ENCODE measurements around the gene LVRN. TPM values are rescaled to one million over a fixed set of nuclear protein-coding genes. Genes with fewer than 3 reads are reported as not detected.

LVRN gene
- total RNA-seq, 1 experiment from 2014 or later: 1.9 TPM

- DNase-seq (ENCODE audit: low read depth, low spot score): no peak
- Histone ChIP-seq H4K20me1 (ENCODE audit: insufficient read depth) (no peaks in the 10 kb centered on the region), H2AFZ (ENCODE audit: low read depth, low read length, poor library complexity, severe bottlenecking) (no peak overlapping the region), H3K27ac (ENCODE audit: low read depth, low read length) (no peak overlapping the region), H3K4me2 (ENCODE audit: low read length) (no peak overlapping the region), H3K79me2 (ENCODE audit: insufficient read depth, low read length) (no peaks in the 10 kb centered on the region), H3K36me3 (ENCODE audit: control insufficient read depth in 1 of 2, insufficient read depth in 2 of 2, low read length in 2 of 2) (no peaks in the 10 kb centered on the region), H3K9ac (ENCODE audit: low read length) (no peak overlapping the region), H3K27me3 (ENCODE audit: insufficient read depth, low read length) (no peaks in the 10 kb centered on the region), H3K9me3 (ENCODE audit: control insufficient read depth in 1 of 2, insufficient read depth in 1 of 2, low read depth in 1 of 2, low read length in 2 of 2) (no peaks in the 10 kb centered on the region), H3K4me1 (ENCODE audit: control insufficient read depth in 1 of 2, insufficient read depth in 2 of 2, low read length in 2 of 2) (peaks cover 8 to 38% of the 10 kb centered on the region in 2 experiments), H3K4me3 (replicated peaks in 1 of 2; ENCODE audit: low read depth in 1 of 2, low read length in 2 of 2) (no peak overlapping the region), H3K9me2 (ENCODE audit: insufficient read depth) (no peaks in the 10 kb centered on the region)
- POLR2A ChIA-PET: no interaction called here
- CTCF ChIA-PET: no interaction called here
- TF ChIP-seq FOSL1 (IDR thresholded peaks at IDR 0.05; ENCODE audit: low read depth) (no peak), CTCF (IDR thresholded peaks at IDR 0.05 in 2 of 3, conservative IDR thresholded peaks at IDR 0.05 in 1 of 3; ENCODE audit: borderline replicate concordance in 1 of 3, insufficient read depth in 1 of 3, low read depth in 2 of 3, low read length in 2 of 3) (no peak), ATF3 (IDR thresholded peaks at IDR 0.05) (no peak), ZNF274 (IDR thresholded peaks at IDR 0.05; ENCODE audit: low read depth, low read length) (no peak), SRF (IDR thresholded peaks at IDR 0.05; ENCODE audit: low read depth) (no peak), POLR2A (IDR thresholded peaks at IDR 0.05; ENCODE audit: borderline replicate concordance, extremely low read depth, insufficient read depth, insufficient read length) (no peak), SP1 (IDR thresholded peaks at IDR 0.05; ENCODE audit: low read depth) (no peak), CBX3 (IDR thresholded peaks at IDR 0.05; ENCODE audit: low read depth) (no peak), EGR1 (IDR thresholded peaks at IDR 0.05; ENCODE audit: low read depth) (no peak), TCF7L2 (IDR thresholded peaks at IDR 0.05; ENCODE audit: borderline replicate concordance, extremely low read depth, insufficient read depth, insufficient read length) (no peak), REST (IDR thresholded peaks at IDR 0.05; ENCODE audit: low read depth) (no peak), ELF1 (IDR thresholded peaks at IDR 0.05; ENCODE audit: borderline replicate concordance, low read depth) (no peak), MAX (IDR thresholded peaks at IDR 0.05) (no peak)
- peak; percentile 71 for ATAC-seq
- RAD21 ChIA-PET (ENCODE audit: low non-redundant PET in 1 of 2, low total read pairs in 2 of 2, uncharacterized antibody in 2 of 2, unreplicated experiment in 2 of 2): no interaction called here
- BruUV-seq (replicated peaks): no TSS peak
- intact Hi-C loops (cut with micrococcal nuclease): no loop called here
Measured at GRCh38 chr5:115946655-115947054, 15.6 kb upstream of the LVRN start.

All from HCT116 (cell line).